Measurements from ENCODE around the gene INSIG1.

INSIG1 gene

DNA sequence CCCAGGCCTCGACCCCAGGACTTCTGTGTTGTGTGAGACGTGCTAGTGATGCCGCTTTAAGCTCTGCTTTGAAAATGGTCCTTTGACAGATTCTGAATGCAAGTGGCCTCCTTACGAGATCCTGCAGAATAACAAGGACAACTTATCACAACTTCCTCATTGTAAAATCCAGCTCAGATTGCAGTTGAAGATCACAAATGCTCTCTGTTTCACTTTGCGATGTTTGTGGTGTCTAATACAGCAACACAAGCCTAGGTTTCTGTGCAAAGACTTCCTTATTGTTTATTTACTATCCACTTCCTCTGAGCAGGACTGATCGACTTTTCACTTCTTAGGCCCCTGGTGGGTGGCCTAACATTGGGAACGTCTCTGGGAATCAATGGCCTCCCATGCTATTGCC is 31.7 kb upstream of the INSIG1 start:
- DNase-seq (ENCODE audit: low spot score) (no peak), FAIRE-seq (no peak)

DNA sequence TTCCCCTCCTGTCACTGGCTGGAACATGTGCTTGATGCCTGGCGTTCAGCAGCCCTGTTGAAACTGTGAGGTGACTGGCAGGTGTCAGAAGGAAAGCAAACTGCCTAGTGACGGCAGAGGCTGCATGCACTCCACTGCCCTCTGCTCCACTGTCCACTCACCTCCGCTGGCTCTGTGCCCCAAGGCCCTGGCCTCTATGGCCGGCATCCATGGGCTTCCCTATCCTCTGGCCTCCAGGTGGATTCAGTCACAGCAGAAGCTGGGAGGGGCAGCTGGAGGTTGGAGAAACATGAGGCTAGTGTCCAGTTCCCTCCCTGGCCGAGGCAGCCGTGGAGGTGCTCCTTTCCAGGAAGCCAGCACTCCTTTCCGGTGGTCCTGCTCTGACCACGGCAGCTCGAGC is 31.2 kb upstream of the INSIG1 start:
- DNase-seq (ENCODE audit: low spot score) = no peak
- FAIRE-seq = no peak

DNA sequence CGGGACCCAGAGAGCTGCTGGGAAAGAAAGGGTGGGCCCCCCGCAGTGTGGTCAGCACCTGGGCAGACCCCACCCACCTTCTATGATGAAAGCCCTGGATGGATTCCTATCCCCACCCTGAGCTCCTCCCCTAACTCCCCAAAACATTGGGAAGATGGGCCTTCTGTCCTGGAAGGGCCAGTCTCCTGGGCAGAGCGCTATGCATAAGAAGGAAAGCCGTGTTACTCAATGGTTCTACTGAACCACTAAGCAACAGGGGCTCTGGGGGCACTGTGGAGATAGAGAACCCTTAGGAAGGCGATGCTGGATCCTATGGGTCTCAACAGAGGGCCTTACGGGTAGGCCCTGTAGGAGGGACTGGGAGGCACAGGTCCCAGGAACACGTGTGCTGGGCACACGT is 30.7 kb upstream of the INSIG1 start:
- no peak for FAIRE-seq
- no peak for DNase-seq (ENCODE audit: low spot score)

DNA sequence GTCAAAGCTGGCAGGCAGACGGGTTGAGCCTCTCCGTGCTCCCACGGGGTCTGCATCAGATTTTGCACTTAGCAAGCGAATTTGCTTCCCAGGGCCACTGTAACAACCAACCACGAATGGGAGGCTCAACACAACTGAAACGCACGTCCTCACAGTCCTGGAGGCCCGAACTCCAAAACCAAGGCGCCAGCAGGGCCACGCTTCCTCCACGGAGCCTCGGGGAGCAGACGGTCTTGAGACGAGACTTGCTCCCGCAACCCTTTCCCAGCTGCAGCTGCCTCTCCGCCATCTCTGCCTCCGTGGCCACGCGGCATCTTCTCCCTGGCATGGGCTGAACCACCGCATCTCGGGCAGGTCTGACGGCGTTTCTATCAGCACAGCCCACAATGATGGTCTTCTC is 30.2 kb upstream of the INSIG1 start:
- FAIRE-seq (no peak), DNase-seq (ENCODE audit: low spot score) (no peak)

DNA sequence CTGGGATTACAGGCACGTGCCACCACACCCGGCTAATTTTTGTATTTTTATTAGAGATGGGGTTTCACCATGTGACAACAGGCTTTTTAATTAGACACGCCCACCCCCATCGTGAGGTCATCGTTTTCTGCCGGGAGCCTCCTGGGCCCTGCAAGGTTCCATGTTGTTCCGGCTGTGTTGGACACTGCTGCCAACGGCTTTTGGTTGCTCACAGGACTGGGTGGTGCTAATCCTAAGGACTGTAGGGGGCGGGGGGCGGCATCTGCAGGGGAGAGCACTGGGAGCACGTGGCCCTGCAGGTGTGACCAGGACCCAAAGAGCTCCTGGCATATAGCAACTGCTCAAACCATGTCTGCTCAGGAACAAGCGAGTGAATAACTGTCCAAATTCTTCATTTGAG is 29.5 kb upstream of the INSIG1 start:
- no peak for DNase-seq (ENCODE audit: low spot score)
- FAIRE-seq = no peak

DNA sequence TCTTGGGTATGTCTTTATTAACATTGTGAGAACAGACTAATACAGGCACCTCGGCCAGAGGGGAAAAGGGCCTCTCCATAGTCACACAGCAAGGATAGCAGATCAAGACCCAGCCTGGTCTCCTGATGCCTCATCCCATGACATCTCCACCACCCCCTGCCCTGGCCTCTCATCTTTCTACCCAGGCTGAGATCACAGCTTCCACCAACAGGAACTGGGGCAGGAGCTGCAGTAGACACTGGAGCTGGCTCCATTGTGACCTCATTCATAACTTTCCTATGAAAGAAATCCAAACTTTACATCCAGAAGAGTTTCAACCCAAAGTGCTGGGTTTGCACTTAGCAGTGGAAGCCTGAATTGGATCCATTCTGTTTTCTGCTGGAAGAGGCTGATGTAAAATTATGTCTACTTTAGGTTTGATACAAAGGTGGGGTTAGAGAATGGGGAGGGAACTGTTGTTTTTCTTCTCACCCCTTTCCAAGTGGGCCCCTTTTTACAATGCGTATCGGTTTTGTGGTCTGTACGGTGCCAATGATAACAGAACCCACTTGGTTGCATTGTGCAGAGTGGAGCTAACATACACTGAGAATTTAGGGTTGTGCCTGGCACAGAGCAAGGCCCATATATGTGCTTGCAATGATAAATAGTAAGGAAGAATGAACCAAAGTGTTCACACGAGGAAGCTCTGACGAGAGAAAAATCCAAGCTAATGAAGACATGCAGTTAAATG is 28.6 kb upstream of the INSIG1 start:
- FAIRE-seq (no peak), DNase-seq (ENCODE audit: low spot score) (no peak)

DNA sequence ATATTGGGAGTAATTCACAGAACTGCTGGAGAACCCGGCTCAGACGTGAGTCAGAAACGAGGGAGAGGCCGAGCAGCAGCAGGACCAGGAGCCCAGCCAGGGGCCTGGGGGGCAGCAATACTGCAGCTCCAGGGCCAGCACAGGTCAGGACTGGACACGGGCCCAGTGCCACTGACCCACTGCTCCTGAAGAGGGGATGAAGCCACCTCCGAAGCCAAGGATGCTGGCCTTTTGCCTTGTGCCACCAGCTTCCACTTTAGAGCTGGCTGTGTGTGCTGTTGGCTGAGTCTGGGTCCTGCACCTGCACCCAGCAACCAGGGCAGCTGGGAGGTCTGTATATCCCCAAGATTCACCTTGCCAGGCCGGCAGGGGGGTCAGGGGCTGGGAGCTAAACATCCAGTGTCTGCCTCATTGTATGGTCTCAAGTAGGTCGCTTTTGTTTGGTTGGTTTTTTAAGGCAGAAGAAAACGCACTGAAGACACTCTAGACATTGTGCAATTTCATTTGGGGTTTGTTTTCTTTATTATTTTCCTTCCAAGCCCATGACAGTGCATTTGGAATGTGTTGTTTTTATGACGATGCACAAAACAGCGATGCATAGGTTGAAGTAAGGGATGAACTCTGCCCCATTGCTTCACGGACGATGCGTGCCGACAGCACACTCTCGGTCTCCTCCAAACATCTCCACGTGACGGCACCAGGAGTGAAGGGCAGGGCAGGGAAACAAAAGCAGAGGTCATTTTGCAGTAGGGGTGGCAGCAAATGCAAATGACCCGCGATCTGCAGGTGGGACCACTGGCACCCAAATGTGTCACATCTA is 27.7 kb upstream of the INSIG1 start:
- DNase-seq (ENCODE audit: low spot score) (no peak), FAIRE-seq (no peak)

DNA sequence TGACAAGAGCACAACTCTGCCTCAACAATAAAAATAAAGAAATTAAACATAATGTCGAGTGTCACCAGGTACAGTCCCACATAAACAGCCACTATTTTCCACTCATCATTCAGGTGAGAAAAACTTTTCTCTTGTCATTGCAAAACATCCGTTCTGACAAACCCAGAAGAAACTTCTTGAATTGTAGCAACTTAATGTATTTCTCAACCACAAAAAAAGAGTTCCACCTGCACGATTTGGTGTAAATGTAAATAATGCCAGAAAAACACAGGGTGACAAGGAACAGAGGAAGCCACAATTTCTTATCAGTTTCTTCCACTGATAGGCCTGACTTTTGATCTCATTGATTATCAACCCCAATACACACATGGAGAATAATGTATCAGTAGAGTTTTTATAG is 26.8 kb upstream of the INSIG1 start:
- FAIRE-seq = no peak
- no peak for DNase-seq (ENCODE audit: low spot score)

DNA sequence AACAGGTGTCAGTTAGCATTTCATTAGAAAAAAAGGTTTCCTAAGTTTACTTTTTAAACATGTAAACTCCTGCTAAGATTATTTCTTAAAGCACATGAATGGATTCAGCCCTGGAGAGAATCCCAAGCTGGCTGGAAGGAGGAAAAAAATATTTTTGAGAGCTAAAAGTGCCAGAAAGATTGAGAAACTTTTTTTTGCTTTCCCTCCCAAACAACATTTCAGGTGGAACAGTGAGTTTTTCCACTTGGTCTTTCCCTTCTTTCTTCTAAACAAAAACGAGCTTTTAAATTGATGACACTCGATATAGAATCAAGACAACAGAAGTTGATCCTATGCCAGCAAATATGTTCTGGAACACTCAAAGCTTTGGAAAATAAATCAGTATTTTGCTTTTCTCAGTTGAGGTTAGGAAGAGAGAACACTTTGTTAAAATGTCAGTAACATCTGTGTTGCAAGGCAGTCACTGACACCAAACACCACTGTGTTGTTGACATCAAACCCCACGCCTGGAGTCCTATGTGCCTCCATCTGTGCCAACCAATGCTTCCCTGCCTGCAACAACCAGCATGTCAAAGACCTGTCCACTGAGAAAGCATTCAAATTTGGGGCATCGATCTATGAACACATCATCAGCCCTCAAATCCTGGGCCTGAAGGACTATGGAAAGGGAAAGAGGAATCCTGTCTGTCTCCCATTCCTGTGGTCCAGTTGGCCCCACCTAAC is 22.9 kb upstream of the INSIG1 start:
- no peak for FAIRE-seq
- DNase-seq (ENCODE audit: low spot score) = no peak

DNA sequence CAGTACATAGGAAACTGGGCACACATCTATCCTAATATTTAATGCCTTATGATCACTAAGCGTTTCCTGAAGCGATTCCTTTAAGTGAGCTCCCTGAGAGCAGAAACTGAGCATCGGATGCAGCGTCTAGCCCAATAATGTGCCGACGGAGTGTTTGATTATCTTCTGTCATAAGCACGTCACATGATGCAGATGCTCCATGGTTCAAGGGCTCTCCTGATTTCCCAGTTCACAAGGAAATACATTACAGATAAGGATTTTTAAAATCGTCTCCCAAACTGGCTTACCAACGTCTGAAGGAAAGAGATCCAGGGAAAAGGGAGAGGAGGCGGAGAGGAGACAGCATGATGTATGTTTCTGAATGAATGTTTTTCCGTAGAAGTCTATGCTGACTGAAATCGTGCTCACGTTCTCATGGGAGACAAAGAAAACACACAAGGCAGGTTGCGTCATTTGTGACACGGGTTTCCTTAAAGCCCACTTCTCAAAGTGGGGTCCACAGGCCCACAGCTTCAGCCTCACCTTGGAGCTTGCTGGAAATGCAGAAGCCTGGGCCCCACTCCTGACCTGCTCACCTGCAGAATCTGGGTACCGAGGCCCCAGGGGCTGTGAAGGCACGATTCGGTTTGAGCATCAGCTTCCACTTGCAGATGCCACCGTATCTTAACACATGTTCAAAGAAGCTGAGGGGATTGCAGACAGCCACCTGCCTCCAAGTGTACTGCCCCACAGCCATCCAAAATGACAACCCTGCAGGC is 21.5 kb upstream of the INSIG1 start:
- FAIRE-seq = no peak

DNA sequence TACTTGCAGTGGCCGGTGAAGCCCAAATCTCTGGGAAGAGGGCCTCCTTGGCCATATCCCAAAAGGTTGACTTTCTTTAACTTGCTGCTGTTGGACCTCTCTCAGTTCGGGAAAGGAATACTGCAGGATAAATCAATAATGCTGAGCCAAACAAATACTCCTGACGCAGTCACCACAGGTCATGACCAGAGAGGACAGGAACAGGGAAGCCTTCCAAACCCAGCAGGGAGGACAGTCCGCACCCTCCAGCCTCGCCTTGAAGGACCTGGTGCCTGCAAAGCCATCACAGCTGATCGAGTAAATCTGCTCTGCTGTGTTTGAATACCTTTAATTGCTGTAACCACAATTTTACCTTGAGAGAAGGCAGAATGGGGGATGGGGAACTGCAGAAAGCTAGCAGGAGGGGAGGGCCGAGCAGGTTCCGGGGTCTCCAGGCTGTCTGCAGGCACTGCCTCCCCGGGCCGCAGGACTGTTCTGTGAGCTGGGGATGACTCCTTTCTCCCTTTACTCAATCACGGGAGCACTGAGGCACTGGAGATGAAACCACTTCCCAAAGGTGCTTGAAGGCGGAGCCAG is 20.8 kb upstream of the INSIG1 start:
- FAIRE-seq = no peak
- DNase-seq (ENCODE audit: low spot score) = no peak

More for the DNA sequence above, 21.5 kb upstream of the INSIG1 start:
- no peak for DNase-seq (ENCODE audit: low spot score)

DNA sequence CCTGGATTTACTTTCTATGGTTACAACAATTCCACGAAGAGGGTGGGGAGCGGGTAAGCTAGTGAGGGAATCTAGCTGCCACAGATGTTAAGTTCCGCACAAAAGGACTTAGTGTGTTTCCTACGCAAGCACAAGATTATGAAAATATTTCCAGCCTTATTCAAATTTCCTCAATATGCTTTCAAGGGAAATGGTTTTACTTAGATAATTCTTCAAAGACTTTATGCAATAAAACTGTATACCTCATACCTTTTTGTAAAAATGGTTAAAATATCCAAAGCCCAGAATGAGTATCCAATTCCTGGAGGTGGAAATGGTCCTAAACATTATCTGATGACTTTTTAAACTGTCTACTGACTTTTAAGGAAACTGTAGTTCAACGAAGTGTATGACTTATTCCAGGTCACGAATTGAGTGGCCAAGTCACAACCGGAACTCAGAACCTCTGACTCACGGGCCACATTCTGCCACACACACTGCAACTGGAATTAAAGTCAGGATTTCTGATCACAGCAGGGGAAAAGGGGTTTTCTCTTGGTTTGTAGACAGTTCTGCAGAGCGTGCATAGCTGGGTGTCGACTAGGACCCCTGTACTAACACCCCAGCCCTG is 20.2 kb upstream of the INSIG1 start:
- no peak for FAIRE-seq
- no peak for DNase-seq (ENCODE audit: low spot score)

DNA sequence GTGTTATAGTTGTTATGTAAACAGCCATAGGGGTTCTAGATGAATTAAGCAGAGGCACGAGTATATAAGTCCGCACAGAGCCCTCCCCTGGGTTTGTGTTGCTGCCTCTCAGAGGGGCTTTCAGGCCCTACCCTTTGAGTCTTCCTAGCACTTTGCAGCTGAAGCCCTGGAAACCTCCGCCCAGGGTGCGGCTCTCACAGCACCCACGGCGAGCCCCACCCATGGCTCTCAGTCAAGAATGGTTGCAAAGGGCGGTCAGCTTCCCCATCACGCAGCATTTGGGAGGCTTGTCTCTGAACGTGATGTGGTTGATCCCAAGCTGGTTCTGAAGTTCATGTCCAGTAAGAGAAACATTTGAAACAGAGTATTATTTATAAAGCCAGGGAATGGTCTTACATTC is 18.8 kb upstream of the INSIG1 start:
- FAIRE-seq (no peak), DNase-seq (ENCODE audit: low spot score) (no peak)

DNA sequence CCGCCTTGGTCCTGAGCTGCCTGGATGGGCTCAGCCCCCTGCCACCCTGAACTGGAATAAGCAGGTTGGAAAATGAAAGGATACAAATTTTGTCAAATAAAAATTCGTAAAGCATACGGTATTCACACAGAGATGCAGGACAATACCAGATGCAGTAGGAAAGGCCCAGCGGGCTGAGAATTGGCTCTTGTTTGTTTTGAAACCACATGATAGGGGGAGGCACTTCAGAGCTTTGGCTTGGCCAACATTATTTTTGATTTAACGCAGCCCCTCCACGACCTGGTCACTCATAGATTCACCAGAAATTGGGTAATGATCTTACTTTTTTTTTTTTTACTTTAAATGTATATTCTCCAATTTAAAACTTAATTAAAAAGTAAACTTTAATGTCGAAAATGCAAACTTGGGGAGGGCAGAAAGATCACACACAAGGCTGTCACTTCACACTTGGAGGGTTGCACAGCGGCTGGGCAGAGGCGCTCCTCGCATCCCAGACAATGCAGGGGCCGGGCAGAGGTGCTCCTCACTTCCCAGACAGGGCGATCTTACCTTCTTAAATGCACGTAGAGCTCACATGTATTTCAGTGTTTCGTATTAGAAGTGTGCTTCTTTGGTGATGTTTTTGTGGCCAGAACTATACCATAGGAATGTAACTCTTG is 17.8 kb upstream of the INSIG1 start:
- DNase-seq (ENCODE audit: low spot score) (no peak), FAIRE-seq (no peak)

DNA sequence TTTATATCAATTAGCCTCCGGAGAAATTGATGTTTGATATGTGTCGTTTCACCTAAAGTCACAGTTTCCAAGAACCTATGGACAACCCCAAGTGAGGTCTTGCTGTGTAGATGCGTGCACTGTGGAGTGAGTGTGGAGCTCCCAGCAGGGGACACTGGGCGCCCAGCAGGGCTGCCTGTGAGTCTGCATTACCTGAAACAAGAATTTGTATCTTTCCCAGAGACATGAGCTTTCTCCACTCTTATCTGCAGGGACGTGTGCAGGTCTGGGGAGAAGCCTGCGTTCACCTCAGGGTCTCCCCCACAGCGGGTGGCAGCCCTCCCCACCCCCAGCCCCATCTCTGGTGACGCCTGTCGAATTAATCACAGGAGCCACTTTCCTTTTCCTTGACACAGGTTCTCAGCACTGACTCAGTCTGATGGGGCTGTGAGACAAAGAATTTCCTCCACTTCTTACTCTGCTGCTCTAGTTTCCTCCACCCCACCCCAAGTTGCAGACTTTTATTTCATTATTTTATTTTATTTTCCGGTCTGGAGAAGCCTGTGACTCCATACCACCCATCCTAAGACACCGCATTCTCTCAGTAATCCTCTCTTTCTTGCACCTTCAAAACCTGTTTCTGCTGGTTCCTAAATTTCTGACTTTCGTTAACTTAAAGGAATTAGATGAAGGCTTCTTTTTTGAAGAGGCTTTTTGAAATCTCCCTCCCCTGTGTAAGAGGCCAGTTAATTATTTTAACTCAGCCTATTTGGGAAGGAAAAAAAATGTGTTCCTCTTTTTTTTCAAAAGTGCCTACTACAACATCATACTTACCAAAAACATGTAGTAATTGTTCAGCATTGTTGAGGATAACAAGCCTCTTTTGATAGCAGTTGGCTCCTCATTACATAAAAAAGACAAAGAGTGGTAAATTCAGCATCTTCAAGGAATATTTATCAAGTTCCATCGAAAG is 17.0 kb upstream of the INSIG1 start:
- FAIRE-seq (no peak), DNase-seq (ENCODE audit: low spot score) (no peak)

DNA sequence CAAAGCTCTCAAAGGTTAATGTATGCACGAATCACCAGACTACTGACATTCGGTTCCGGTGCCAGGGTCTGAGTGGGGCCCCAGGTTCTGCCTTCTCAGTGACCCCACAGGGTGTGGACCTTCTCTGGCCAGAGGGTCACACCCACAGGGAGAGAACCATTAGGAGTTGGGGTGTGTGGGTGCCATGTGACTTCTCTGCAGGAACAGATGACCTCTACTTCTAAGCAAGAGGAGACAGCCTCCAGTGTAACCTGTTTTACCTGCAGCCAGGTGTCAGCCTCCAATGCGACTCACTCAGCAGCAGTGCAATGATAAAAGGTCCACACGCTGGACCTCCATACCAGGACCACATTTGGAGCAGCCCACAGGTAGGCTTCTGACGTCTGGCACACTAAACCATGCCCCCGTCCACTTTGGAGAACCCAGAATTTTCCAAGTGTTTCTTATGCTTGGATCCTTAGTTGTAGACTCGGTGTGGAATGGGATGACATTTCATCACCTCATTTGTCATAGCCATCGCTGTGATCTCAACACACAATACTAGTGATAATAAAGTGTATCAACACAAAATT is 16.2 kb upstream of the INSIG1 start:
- FAIRE-seq (no peak), DNase-seq (ENCODE audit: low spot score) (no peak)

DNA sequence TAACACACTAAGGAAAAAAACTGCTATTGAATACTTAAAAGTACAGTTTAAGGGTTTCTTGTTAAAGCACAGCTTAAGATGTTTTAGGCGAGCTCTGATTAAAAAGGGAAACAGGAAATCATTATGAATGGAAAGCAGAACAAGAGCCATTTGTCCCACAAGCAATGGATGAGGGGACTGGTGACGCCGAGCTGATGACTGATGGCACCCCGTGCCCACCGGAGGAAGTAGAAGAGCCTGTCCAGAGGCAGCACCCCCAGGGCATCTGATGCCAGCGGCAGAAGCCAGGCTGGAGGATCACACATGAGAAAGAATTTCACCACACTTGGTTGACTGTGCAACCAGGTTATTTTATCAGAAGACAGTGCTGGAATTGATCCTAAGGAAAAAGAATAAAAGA is 15.0 kb upstream of the INSIG1 start:
- FAIRE-seq = no peak

DNA sequence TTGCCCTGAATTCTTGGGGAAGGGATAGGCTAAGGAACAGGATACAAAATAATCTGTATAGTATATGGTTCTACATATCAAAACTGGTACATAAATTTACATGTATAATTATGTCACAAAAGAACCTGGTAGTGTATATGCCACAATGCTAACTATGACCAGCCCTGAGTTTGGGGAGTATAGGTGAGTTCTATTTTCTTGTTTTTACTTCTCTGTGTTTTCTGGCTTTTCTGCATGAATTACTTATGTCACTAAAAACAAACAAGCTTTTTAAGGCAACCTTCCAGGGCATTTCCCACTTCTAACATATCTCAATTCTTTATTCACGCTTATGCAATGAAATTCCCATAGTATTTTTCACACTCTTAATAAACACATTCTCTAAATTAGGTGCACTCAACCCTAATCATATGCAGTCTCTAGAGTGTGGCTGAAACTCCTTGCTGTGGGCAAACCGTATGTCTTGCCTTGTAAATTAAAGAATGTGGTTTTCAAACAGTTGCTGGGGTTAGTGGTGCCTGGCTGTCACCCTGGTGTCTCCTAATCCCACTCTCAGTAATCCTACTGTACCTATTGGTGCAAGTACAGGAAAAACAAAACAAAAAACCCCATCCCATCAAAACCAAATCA is 14.0 kb upstream of the INSIG1 start:
- DNase-seq (ENCODE audit: low spot score) = no peak
- no peak for FAIRE-seq

More for the DNA sequence above, 15.0 kb upstream of the INSIG1 start:
- DNase-seq (ENCODE audit: low spot score) = no peak

All from urothelium cell line (cell line).